Testis (tissue), 3 donors: ENCODE results near the gene NR2E3. TPM values are rescaled to one million over a fixed set of nuclear protein-coding genes. Genes with fewer than 3 reads are reported as not detected.

Source experiments
- DNase-seq: peaks from one replicate; pipeline ENCODE4 v3.0.0-alpha.2; 2019
- H3K27ac ChIP-seq, 2 donors: fragments of 200-600 bp; sonication (generic); one replicate each; pipeline ENCODE4 v1.5.1; 2019
- H3K27me3 ChIP-seq: fragments of 200-600 bp; sonication (generic); one replicate; pipeline ENCODE4 v1.5.1; 2019
- H3K36me3 ChIP-seq: fragments of 200-600 bp; sonication (generic); one replicate; pipeline ENCODE4 v1.5.1; 2017; ENCODE audit warnings: low read depth; ENCODE audit errors: missing control alignments
- H3K4me1 ChIP-seq: fragments of 200-600 bp; sonication (generic); one replicate; pipeline ENCODE4 v1.5.1; 2019
- H3K4me3 ChIP-seq, 2 donors: fragments of 200-600 bp; sonication (generic); one replicate each; pipeline ENCODE4 v1.5.1; 2017 to 2019
- H3K9me3 ChIP-seq: fragments of 200-600 bp; sonication (generic); one replicate; pipeline ENCODE4 v1.5.1; 2017
- CTCF ChIP-seq, 3 experiments: fragments of 450-650 bp in 2 of 3; fragments of 200-600 bp in 1 of 3; sonication (generic) in 1 of 3; IDR thresholded peaks; one replicate each; pipeline ENCODE4 v1.5.1; 2016 to 2019; ENCODE audit warnings: antibody characterized with exemption in 3 of 3, mild to moderate bottlenecking in 2 of 3, moderate library complexity in 1 of 3
- POLR2A ChIP-seq: fragments of 450-650 bp; IDR thresholded peaks from one replicate; pipeline ENCODE4 v1.6.1; 2017; ENCODE audit warnings: antibody characterized with exemption, mild to moderate bottlenecking, moderate library complexity
- WGBS, 2 donors: methylation state at CpG; one replicate each; pipeline ENCODE4 v1.1.5; 2018; 5-methylcytosine and 5-hydroxymethylcytosine counted together
- intact Hi-C: fragments of 100-400 bp; cut with DNase I; formaldehyde crosslinking; loops from one replicate; pipeline ENCODE4 v1.15.1; 2023; ENCODE audit warnings: low total_unique reads
- polyA plus RNA-seq: library from polyadenylated mRNA; stranded (reverse); fragments of 350-450 nt; fragmentation: Illumina TruSeq; extraction: RNeasy Lipid Tissue Mini Kit (QIAGEN cat#74804); gene quantifications from one replicate; pipeline ENCODE4 v1.2.3, GENCODE V29; 2014; ENCODE audit warnings: low read depth, low replicate concordance; ENCODE audit not compliant: insufficient read depth
- total RNA-seq, 2 donors: library from RNA; depleted of rRNA; stranded (reverse); fragments of >200 nt; gene quantifications; one replicate each; pipeline ENCODE4 v1.2.3, GENCODE V29; 2016

Gene NR2E3
- total and polyA plus RNA-seq, 3 donors from 2014 or later: 1.2 to 4.8 (median 4.3) TPM

DNA sequence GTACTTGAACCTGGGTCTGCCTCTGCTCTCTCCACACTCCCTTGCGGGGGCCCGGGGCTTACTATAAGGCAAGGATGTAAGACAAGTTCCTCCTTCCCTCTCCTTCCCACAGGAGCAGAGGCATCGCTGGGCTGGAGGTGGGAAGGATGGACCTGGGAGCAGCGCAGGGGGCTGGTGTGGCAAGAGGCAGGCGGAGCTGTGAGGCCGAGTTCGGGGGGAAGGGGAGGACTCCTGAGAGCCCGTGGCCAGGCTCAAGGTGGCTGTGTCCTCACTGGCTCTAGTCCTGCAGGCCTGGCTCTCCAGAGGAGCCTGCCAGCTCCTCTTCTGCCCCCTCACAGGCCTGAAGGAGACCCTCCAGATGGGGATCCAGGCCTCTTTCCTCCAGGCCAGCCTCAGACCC is 1.0 kb upstream of the NR2E3 start:
- TF ChIP-seq CTCF (IDR thresholded peaks at IDR 0.05): no peak
- TF ChIP-seq POLR2A: no peak
- Histone ChIP-seq H3K4me1 (peaks cover 24% of the 10 kb centered on the region), H3K9me3 (no peaks in the 10 kb centered on the region), H3K4me3 (no peak overlapping the region), H3K27ac (no peak overlapping the region), H3K27me3 (no peaks in the 10 kb centered on the region), H3K36me3 (no peaks in the 10 kb centered on the region)
- WGBS, 2 donors: 92 to 94% methylated on average over 8 of the region's 8 CpGs
- intact Hi-C loops: no loop called here
- DNase-seq: no peak

GRCh38 chr15:71811036-71811736 is 832 bp downstream of the NR2E3 start:
- DNase-seq: no peak
- H3K4me1 ChIP-seq: peaks cover 23% of the 10 kb centered on the region
- TF ChIP-seq CTCF (IDR thresholded peaks at IDR 0.05): no peak
- TF ChIP-seq POLR2A: no peak
- intact Hi-C loops: no loop called here
- no peak overlapping the region for H3K27ac ChIP-seq
- H3K4me3 ChIP-seq: no peak overlapping the region
- H3K27me3 ChIP-seq: no peaks in the 10 kb centered on the region
- no peaks in the 10 kb centered on the region for H3K9me3 ChIP-seq
- no peaks in the 10 kb centered on the region for H3K36me3 ChIP-seq
- WGBS, 2 donors: 91 to 92% methylated on average over 25 to 27 of the region's 27 CpGs

GRCh38 chr15:71811752-71812735 is 1.7 kb downstream of the NR2E3 start:
- no peak overlapping the region for H3K27ac ChIP-seq
- intact Hi-C loops: no loop called here
- peaks cover 14% of the 10 kb centered on the region for H3K4me1 ChIP-seq
- 81 to 93% methylated on average over 25 to 38 of the region's 38 CpGs for WGBS, 2 donors
- no peaks in the 10 kb centered on the region for H3K9me3 ChIP-seq
- no peak for TF ChIP-seq CTCF (IDR thresholded peaks at IDR 0.05)
- no peak for TF ChIP-seq POLR2A
- no peak overlapping the region for H3K4me3 ChIP-seq
- no peaks in the 10 kb centered on the region for H3K36me3 ChIP-seq
- no peaks in the 10 kb centered on the region for H3K27me3 ChIP-seq
- DNase-seq: peak; percentile 51

DNA sequence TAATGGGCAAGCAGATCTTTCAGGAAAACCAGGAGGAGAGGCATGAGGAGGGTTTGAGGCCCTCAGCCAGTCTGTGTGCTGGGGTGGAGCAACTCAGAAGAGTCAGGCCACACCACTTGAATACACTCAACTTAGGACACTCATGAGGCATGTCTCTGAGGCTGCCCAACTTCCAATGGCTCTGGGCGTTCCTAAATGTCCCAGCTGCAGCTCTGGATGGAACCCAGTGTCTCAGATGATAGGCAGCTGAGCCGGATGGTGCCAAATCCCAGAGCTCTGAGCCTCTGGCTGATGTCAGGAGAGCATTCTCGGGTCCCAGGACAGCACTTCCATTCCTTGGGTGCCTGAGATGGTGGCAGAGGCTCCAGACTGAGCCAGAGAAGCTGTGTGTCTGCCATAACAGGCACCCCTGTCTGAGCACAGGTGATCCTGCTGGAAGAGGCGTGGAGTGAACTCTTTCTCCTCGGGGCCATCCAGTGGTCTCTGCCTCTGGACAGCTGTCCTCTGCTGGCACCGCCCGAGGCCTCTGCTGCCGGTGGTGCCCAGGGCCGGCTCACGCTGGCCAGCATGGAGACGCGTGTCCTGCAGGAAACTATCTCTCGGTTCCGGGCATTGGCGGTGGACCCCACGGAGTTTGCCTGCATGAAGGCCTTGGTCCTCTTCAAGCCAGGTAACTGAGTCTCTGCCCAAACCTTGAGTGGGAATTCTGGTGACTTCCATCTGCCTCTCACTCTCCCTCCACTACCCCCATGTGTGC is 2.8 kb downstream of the NR2E3 start:
- H3K4me3 ChIP-seq: no peak overlapping the region
- 33 to 91% methylated on average over 1 to 16 of the region's 16 CpGs for WGBS, 2 donors
- no peaks in the 10 kb centered on the region for H3K9me3 ChIP-seq
- H3K27me3 ChIP-seq: no peaks in the 10 kb centered on the region
- intact Hi-C loops: no loop called here
- H3K27ac ChIP-seq: no peak overlapping the region
- TF ChIP-seq POLR2A (no peak), CTCF (IDR thresholded peaks at IDR 0.05) (no peak)
- no peak for DNase-seq
- peaks cover 3% of the 10 kb centered on the region for H3K4me1 ChIP-seq
- no peaks in the 10 kb centered on the region for H3K36me3 ChIP-seq
